OCI-LY7 (cell line): ENCODE measurements around the gene TBRG4.

Experiments
- EZH2phosphoT487 ChIP-seq: fragments of 200-600 bp; sonication (generic); IDR thresholded peaks from 2 replicates; pipeline ENCODE4 v1.6.1; 2018; ENCODE audit warnings: low read depth, borderline replicate concordance, mild to moderate bottlenecking, mixed run types, antibody characterized with exemption, low read length, moderate library complexity, mixed read lengths
- TF ChIP-seq, protein P1 (sequence below): fragments of 200-600 bp; sonication (generic); conservative IDR thresholded peaks from 2 replicates; pipeline ENCODE4 v1.5.1; 2014; ENCODE audit warnings: mild to moderate bottlenecking, antibody characterized with exemption, low read length, moderate library complexity, mixed read lengths

DNA sequence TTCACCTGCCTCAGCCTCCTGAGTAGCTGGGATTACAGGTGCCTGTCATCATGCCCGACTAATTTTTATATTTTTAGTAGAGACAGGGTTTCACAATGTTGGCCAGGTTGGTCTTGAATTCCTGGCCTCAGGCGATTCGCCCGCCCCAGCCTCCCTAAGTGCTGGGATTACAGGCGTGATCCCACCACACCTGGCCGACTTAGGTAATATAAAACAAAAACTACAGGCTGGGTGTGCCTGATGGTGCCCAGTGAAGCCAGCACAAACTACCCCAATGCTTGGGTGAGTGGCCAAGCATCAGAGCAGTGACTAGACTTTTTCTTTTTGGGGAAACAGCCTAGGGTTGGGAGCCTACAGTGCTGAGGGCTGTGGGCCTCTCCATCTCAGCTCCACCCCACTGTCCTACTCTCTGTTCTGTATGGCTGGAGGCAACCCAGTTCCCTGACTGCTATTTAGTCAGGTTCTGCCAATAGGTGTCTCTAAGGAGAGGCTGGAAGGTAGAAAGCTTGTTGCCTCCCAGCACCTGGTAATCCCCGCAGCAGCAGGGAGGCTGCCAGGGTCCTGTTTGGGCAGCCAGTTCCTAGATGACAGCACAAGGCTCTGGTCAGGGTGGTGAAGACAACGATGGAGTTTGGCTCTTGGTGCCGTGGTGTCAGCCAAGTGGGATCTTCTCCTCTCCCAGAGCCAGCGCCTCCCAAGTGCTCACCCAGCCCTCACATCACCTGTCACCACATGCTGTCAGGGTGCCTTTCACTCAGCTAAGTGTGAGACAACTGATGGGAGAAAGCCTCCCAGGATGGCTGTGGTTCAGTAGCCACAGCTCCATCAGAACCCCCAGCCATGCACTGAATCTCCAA is 12.3 kb downstream of the TBRG4 start:
- TF ChIP-seq, protein P1, sequence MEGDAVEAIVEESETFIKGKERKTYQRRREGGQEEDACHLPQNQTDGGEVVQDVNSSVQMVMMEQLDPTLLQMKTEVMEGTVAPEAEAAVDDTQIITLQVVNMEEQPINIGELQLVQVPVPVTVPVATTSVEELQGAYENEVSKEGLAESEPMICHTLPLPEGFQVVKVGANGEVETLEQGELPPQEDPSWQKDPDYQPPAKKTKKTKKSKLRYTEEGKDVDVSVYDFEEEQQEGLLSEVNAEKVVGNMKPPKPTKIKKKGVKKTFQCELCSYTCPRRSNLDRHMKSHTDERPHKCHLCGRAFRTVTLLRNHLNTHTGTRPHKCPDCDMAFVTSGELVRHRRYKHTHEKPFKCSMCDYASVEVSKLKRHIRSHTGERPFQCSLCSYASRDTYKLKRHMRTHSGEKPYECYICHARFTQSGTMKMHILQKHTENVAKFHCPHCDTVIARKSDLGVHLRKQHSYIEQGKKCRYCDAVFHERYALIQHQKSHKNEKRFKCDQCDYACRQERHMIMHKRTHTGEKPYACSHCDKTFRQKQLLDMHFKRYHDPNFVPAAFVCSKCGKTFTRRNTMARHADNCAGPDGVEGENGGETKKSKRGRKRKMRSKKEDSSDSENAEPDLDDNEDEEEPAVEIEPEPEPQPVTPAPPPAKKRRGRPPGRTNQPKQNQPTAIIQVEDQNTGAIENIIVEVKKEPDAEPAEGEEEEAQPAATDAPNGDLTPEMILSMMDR: no peak
- no peak for TF ChIP-seq EZH2phosphoT487
